ENCODE measurements around the gene LACTB.

The LACTB gene

DNA sequence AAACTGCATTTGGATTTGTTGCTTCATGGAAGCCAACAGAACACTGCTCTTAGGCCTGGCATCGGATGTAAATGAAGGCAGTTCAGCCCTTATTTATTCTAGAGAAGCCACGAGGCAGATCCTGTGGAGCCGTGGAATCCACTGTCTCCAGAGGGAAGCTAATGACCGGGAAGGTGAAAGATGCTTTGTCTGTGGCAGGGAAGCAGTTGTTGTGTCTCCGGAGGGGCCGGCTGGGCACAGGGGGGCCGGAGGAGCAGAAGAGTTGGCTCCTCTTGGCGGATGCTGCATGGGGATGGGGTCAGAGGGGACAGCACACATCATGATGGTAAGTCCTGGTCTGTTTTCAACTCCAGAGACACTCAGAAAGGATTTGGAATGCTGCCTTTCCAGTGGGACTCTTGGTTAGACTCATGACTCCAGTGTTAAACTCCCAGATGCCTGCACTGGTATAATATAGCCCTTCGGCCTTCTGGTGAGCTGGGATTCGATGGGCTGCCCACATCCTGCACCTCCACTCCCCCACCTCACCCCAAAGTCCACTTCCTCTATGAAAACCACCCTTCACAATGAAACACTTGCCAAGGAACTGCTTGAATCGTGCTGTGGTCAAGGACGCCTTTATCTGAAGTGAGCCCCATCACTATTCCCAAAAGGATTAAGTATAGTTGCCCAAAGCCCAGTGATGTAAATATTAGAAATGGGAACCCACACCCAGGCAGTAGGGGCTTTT is 45.5 kb upstream of the LACTB start:
- DNase-seq (ENCODE audit: low read depth), result peak; percentile 33
- H3K4me3 ChIP-seq (ENCODE audit: low read depth, low read length), result no peak overlapping the region

DNA sequence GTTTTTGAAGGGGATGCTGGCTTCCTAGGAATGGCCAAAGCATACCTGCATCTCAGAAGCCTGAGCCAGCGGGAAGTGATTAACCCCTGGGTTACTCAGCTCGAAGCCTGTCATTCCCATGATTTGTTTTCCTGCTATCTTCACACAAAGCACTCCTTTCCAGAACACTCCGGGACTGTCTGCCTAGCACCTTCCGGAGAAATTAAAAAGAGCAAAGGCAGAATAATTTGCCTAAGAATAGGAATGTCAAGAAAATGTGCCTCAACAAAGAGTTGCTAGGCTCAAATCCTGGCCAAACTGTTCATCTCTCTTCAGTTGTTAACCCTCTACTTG is 45.0 kb upstream of the LACTB start:
- H3K4me3 ChIP-seq (ENCODE audit: low read depth, low read length), result no peak overlapping the region
- TF ChIP-seq, protein P1, sequence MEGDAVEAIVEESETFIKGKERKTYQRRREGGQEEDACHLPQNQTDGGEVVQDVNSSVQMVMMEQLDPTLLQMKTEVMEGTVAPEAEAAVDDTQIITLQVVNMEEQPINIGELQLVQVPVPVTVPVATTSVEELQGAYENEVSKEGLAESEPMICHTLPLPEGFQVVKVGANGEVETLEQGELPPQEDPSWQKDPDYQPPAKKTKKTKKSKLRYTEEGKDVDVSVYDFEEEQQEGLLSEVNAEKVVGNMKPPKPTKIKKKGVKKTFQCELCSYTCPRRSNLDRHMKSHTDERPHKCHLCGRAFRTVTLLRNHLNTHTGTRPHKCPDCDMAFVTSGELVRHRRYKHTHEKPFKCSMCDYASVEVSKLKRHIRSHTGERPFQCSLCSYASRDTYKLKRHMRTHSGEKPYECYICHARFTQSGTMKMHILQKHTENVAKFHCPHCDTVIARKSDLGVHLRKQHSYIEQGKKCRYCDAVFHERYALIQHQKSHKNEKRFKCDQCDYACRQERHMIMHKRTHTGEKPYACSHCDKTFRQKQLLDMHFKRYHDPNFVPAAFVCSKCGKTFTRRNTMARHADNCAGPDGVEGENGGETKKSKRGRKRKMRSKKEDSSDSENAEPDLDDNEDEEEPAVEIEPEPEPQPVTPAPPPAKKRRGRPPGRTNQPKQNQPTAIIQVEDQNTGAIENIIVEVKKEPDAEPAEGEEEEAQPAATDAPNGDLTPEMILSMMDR (IDR thresholded peaks at IDR 0.05; ENCODE audit: insufficient read depth, low read depth, low read length, missing control alignments), result no peak
- no peak for DNase-seq (ENCODE audit: low read depth)

More for the DNA sequence above, 45.5 kb upstream of the LACTB start:
- TF ChIP-seq, protein P1 (IDR thresholded peaks at IDR 0.05; ENCODE audit: insufficient read depth, low read depth, low read length, missing control alignments), result no peak

DNA sequence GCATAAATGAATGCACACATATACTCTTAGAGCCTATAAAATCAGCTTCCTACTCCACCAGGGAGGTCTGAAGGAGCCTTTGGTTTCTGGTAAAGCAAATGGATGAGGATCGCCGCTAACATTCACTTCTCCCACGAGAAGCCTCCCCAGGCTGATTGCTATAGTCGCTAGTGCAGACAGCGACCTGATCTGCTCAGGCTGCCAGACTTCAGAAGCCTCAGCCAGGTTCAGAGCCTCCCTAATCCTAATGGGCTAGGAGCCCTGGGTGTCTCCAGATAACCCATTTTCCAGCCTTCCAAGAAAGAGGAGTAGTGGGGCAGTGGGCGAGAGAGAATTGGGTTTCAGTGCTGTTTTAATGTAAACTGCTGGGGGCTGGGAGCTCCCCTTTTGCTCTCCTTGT is 43.7 kb upstream of the LACTB start:
- TF ChIP-seq, protein P1 (IDR thresholded peaks at IDR 0.05; ENCODE audit: insufficient read depth, low read depth, low read length, missing control alignments), result no peak
- H3K4me3 ChIP-seq (ENCODE audit: low read depth, low read length), result no peak overlapping the region
- no peak for DNase-seq (ENCODE audit: low read depth)

DNA sequence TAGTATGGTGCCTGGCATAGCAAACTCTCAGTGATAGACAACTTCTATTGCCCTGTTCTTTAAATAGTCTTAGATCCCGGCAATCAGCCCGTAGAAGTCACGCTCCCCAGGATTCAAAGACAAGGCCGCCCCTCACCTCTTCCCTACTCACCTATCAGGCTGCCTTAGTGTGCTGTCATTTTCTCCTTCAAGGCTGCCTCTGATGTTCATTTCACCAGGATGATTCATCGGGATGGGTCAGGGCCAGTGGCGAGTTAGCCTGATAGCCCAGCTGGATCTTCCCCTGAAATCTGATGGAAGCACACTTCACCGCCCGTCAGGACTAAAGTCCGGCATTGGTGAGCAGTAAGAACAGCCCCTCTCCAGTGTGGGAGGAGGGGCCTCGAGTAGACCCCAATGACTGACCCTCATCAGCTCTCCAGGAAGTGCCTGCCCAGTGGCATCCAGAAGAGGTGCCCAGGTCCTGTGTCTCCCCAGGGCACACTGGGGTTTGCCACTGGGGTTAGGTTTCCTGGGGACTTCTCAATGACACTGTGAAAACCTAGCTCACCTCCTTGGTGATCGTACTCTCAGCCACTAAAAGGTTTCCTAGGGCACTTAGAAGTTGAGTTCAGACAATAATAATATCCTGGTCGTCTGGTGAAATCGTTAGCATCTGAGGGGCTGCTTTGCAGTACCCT is 41.6 kb upstream of the LACTB start:
- H3K4me3 ChIP-seq (ENCODE audit: low read depth, low read length), result no peak overlapping the region
- DNase-seq (ENCODE audit: low read depth), result no peak
- TF ChIP-seq, protein P1 (IDR thresholded peaks at IDR 0.05; ENCODE audit: insufficient read depth, low read depth, low read length, missing control alignments), result no peak

- no peak overlapping the region for H3K4me3 ChIP-seq (ENCODE audit: low read depth, low read length)
- TF ChIP-seq, protein P1 (IDR thresholded peaks at IDR 0.05; ENCODE audit: insufficient read depth, low read depth, low read length, missing control alignments), result no peak
- DNase-seq (ENCODE audit: low read depth), result no peak
Observed at GRCh38 chr15:63080634-63081250, 40.9 kb upstream of the LACTB start.

- TF ChIP-seq, protein P1 (IDR thresholded peaks at IDR 0.05; ENCODE audit: insufficient read depth, low read depth, low read length, missing control alignments), result no peak
- H3K4me3 ChIP-seq (ENCODE audit: low read depth, low read length), result no peak overlapping the region
- no peak for DNase-seq (ENCODE audit: low read depth)
Observed at GRCh38 chr15:63082366-63082765, 39.3 kb upstream of the LACTB start.
